Liver (tissue), 3 donors: ENCODE data around the gene NAT14.

Experiments used
- EGR1 ChIP-seq, 2 donors: IDR thresholded peaks; 2 replicates each; pipeline ENCODE4 v1.6.1; 2016 to 2018; ENCODE audit warnings: antibody characterized with exemption in 2 of 2, low read depth in 2 of 2
- FOXA1 ChIP-seq: IDR thresholded peaks from 2 replicates; pipeline ENCODE4 v1.6.1; 2016; ENCODE audit warnings: antibody characterized with exemption
- GABPA ChIP-seq, 2 donors: IDR thresholded peaks in 1 of 2; conservative IDR thresholded peaks in 1 of 2; 2 replicates each; pipeline ENCODE4 v1.6.1; 2016; ENCODE audit warnings: antibody characterized with exemption in 2 of 2, mild to moderate bottlenecking in 1 of 2, moderate library complexity in 1 of 2
- MAX ChIP-seq: IDR thresholded peaks from 2 replicates; pipeline ENCODE4 v1.6.1; 2016; ENCODE audit warnings: antibody characterized with exemption
- RAD21 ChIP-seq, 2 donors: IDR thresholded peaks; 2 replicates each; pipeline ENCODE4 v1.6.1; 2016; ENCODE audit warnings: antibody characterized with exemption in 2 of 2, mild to moderate bottlenecking in 2 of 2
- REST ChIP-seq: IDR thresholded peaks from 2 replicates; pipeline ENCODE4 v1.6.1; 2016; ENCODE audit warnings: antibody characterized with exemption, mild to moderate bottlenecking
- TF ChIP-seq, protein P1 (sequence below): fragments of 150-350 bp; IDR thresholded peaks from 2 replicates; pipeline ENCODE4 v1.5.1; 2017; ENCODE audit warnings: improper control_type of control experiment, low read depth, low read length; ENCODE audit not compliant: missing input control
- TF ChIP-seq, protein P2 (sequence below): IDR thresholded peaks from 2 replicates; pipeline ENCODE4 v1.6.1; 2016; ENCODE audit warnings: antibody characterized with exemption
- donor health status: healthy.
- donor health status: healthy.

- TF ChIP-seq, protein P1, sequence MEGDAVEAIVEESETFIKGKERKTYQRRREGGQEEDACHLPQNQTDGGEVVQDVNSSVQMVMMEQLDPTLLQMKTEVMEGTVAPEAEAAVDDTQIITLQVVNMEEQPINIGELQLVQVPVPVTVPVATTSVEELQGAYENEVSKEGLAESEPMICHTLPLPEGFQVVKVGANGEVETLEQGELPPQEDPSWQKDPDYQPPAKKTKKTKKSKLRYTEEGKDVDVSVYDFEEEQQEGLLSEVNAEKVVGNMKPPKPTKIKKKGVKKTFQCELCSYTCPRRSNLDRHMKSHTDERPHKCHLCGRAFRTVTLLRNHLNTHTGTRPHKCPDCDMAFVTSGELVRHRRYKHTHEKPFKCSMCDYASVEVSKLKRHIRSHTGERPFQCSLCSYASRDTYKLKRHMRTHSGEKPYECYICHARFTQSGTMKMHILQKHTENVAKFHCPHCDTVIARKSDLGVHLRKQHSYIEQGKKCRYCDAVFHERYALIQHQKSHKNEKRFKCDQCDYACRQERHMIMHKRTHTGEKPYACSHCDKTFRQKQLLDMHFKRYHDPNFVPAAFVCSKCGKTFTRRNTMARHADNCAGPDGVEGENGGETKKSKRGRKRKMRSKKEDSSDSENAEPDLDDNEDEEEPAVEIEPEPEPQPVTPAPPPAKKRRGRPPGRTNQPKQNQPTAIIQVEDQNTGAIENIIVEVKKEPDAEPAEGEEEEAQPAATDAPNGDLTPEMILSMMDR, result no peak
- TF ChIP-seq MAX (no peak), GABPA (IDR thresholded peaks at IDR 0.05 in 1 of 2, conservative IDR thresholded peaks at IDR 0.05 in 1 of 2) (no peak), EGR1 (IDR thresholded peaks at IDR 0.05; ENCODE audit: low read depth in 2 of 2) (no peak), RAD21 (IDR thresholded peaks at IDR 0.05) (no peak), FOXA1 (no peak), REST (no peak)
- TF ChIP-seq, protein P2, sequence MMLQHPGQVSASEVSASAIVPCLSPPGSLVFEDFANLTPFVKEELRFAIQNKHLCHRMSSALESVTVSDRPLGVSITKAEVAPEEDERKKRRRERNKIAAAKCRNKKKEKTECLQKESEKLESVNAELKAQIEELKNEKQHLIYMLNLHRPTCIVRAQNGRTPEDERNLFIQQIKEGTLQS, result no peak
Observed at GRCh38 chr19:55436847-55437246, 48.1 kb upstream of the NAT14 start.
